HG03520 (cell line): ENCODE measurements around the gene SUFU.

ENCODE experiments used
- ATAC-seq: cut with Tn5 transposase; IDR thresholded peaks from one replicate; pipeline ENCODE4 v1.9.1; 2021; ENCODE audit warnings: mild to moderate bottlenecking, moderate library complexity; ENCODE audit not compliant: unreplicated experiment

Gene SUFU

GRCh38 chr10:102615361-102615760 is 111.6 kb downstream of the SUFU start:
- no peak for ATAC-seq

GRCh38 chr10:102616066-102616770 is 112.4 kb downstream of the SUFU start:
- no peak for ATAC-seq

GRCh38 chr10:102617041-102617440 is 113.3 kb downstream of the SUFU start:
- ATAC-seq: no peak

- ATAC-seq: no peak
These were observed 114.0 kb downstream of the SUFU start for GRCh38 chr10:102617816-102618215.

- no peak for ATAC-seq
These were observed 115.7 kb downstream of the SUFU start for GRCh38 chr10:102619281-102619981.

GRCh38 chr10:102620138-102620590 is 116.4 kb downstream of the SUFU start:
- no peak for ATAC-seq

GRCh38 chr10:102620591-102621442 is 117.0 kb downstream of the SUFU start:
- no peak for ATAC-seq

GRCh38 chr10:102621443-102622325 is 117.9 kb downstream of the SUFU start:
- no peak for ATAC-seq

- no peak for ATAC-seq
These were observed 120.3 kb downstream of the SUFU start for GRCh38 chr10:102624094-102624493.

GRCh38 chr10:102624751-102625645 is 121.2 kb downstream of the SUFU start:
- no peak for ATAC-seq

GRCh38 chr10:102626026-102626685 is 122.4 kb downstream of the SUFU start:
- ATAC-seq: no peak

- no peak for ATAC-seq
These were observed 123.5 kb downstream of the SUFU start for GRCh38 chr10:102627291-102627735.

- ATAC-seq: no peak
These were observed 124.0 kb downstream of the SUFU start for GRCh38 chr10:102627736-102628293.

GRCh38 chr10:102628451-102628911 is 124.7 kb downstream of the SUFU start:
- no peak for ATAC-seq

GRCh38 chr10:102629661-102630614 is 126.2 kb downstream of the SUFU start:
- no peak for ATAC-seq

GRCh38 chr10:102630663-102631062 is 126.9 kb downstream of the SUFU start:
- ATAC-seq: no peak
